Epithelial cell of proximal tubule (primary cell): ENCODE results near the gene HTR3A. TPM values are rescaled to one million over a fixed set of nuclear protein-coding genes. Genes with fewer than 3 reads are reported as not detected.

Source experiments
- DNase-seq: peaks from one replicate; pipeline ENCODE4 v3.0.0-alpha.2; 2011; ENCODE audit warnings: low read depth
- H3K4me3 ChIP-seq: 2 replicates; pipeline ENCODE4 v1.5.1; 2011; ENCODE audit warnings: low read depth, mild to moderate bottlenecking, low read length
- total RNA-seq: library from RNA; depleted of rRNA; stranded (reverse); fragments of >200 nt; gene quantifications from 2 replicates; pipeline ENCODE4 v1.2.3, GENCODE V29; 2015
- TF ChIP-seq, protein P1 (sequence below): conservative IDR thresholded peaks from 2 replicates; pipeline ENCODE4 v1.5.1; 2012; ENCODE audit warnings: low read depth, mild to moderate bottlenecking, low read length

Gene HTR3A
- total RNA-seq, 1 donor from 2014 or later: 0.17 TPM

DNA sequence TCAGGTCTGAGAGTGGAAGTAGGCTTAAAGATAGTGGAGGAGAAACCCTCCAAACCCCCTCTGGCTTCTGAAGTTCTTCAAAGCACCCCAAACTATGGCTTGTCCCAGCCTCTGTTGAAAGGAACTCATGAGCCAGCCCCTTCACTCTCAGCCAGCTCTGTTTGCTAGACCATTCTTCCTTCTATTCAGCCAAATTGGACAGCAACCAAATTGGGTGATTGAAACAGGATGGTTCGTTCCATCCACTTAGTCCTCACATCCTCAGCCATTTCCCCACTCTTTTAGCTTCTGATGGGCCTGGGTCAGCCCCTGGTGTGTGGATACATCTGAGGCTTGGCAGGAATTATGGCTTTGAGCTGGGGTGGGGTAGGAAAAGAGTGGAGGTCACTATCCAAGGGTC is 4.5 kb downstream of the HTR3A start:
- TF ChIP-seq, protein P1, sequence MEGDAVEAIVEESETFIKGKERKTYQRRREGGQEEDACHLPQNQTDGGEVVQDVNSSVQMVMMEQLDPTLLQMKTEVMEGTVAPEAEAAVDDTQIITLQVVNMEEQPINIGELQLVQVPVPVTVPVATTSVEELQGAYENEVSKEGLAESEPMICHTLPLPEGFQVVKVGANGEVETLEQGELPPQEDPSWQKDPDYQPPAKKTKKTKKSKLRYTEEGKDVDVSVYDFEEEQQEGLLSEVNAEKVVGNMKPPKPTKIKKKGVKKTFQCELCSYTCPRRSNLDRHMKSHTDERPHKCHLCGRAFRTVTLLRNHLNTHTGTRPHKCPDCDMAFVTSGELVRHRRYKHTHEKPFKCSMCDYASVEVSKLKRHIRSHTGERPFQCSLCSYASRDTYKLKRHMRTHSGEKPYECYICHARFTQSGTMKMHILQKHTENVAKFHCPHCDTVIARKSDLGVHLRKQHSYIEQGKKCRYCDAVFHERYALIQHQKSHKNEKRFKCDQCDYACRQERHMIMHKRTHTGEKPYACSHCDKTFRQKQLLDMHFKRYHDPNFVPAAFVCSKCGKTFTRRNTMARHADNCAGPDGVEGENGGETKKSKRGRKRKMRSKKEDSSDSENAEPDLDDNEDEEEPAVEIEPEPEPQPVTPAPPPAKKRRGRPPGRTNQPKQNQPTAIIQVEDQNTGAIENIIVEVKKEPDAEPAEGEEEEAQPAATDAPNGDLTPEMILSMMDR: no peak
- DNase-seq: no peak
- H3K4me3 ChIP-seq: no peak overlapping the region

DNA sequence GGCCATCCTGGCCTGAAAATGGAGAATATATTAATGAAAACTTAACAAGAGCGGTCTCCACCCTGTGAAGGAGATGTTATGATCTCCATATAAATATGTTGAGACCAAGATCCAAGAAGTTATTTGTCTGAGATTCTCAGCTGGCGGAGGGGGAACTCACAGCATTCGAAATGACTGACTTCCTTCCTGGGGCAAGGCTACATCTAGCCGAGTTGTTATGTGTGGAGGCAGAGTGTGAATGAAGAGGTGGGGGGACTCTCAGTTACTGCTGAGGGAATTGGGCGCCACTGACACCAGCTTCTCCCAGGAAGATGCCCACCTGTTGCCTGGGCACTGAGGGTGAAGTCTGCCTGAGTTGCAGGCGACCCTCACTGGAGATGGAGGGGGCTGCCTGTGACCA is 5.9 kb downstream of the HTR3A start:
- no peak overlapping the region for H3K4me3 ChIP-seq
- no peak for DNase-seq
- TF ChIP-seq, protein P1: no peak

DNA sequence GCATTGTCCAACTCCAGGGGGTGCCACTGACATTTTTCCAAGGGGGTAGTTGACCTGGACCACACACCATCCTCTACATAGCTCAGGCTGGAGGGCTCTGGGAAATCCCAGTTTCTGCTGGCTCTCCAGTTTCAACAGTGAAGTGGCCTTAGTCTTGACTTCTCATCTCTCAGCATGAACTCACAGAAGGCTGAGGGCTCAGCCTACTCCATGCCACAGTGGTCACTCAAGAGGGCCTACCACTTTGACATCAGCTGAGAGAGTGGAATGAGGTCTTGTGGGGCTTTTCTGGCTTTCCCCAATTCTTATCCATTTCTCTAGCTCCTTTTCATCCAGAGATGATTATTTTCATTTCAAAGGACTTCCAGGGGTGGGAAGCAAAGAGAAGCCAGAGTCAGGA is 7.4 kb downstream of the HTR3A start:
- TF ChIP-seq, protein P1: no peak
- no peak for DNase-seq
- H3K4me3 ChIP-seq: no peak overlapping the region

DNA sequence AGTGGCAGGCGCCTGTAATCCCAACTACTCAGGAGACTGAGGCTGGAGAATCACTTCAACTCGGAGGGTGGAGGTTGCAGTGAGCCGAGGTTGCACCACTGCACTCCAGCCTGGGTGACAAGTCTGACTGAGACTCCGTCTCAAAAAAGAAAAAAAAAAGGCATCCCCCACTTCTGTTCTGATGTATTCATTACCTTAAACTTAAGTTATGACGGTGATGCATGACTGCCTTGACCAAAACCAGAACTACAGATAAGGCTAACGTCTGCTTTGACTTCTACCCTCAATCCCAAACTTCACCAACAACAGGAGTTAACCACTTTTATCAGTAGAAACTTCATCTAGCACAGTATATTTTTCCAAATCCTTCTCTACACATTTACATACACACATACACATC is 9.9 kb downstream of the HTR3A start:
- TF ChIP-seq, protein P1: no peak
- H3K4me3 ChIP-seq: no peak overlapping the region
- no peak for DNase-seq

DNA sequence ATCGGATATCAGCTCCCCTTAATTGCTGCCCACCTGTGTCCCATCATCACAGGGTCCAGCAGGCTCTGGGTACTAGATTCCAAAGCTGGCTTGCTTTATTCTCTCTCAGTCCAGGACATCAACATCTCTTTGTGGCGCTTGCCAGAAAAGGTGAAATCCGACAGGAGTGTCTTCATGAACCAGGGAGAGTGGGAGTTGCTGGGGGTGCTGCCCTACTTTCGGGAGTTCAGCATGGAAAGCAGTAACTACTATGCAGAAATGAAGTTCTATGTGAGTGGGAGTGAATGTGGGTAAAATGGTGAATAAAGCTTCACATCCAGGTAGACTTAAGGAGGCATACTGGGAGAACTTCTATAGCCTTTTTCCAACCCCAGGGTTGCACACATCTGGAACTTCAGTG is 11.0 kb downstream of the HTR3A start:
- no peak for DNase-seq
- no peak overlapping the region for H3K4me3 ChIP-seq
- TF ChIP-seq, protein P1: no peak

DNA sequence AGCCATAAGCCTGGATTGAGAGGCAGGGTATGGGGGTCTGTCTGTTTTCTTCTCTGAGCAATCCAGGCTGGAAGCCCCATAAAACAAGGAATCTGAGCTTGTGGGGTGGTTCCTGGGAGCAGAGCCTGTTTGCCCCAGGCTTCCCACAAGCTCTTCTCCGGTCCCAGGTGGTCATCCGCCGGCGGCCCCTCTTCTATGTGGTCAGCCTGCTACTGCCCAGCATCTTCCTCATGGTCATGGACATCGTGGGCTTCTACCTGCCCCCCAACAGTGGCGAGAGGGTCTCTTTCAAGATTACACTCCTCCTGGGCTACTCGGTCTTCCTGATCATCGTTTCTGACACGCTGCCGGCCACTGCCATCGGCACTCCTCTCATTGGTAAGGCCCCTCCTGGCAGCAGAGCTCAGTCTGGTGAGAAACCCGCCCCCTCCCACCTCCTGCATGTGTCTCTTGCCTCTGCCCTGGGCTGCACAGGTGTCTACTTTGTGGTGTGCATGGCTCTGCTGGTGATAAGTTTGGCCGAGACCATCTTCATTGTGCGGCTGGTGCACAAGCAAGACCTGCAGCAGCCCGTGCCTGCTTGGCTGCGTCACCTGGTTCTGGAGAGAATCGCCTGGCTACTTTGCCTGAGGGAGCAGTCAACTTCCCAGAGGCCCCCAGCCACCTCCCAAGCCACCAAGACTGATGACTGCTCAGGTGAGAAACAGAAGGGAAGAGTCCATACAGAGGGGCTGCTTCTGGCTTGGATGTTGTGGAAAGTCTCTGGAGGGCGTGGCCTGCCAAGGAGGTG is 11.6 kb downstream of the HTR3A start:
- no peak for DNase-seq
- no peak overlapping the region for H3K4me3 ChIP-seq
- TF ChIP-seq, protein P1: no peak

DNA sequence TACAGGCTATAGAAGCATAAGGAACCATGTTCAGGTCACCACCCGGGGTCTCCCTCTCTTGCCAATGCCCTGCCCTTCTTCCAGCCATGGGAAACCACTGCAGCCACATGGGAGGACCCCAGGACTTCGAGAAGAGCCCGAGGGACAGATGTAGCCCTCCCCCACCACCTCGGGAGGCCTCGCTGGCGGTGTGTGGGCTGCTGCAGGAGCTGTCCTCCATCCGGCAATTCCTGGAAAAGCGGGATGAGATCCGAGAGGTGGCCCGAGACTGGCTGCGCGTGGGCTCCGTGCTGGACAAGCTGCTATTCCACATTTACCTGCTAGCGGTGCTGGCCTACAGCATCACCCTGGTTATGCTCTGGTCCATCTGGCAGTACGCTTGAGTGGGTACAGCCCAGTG is 14.5 kb downstream of the HTR3A start:
- DNase-seq: no peak
- H3K4me3 ChIP-seq: no peak overlapping the region
- TF ChIP-seq, protein P1: no peak
